ENCODE measurements around the gene MX2. TPM values are rescaled to one million over a fixed set of nuclear protein-coding genes. Genes with fewer than 3 reads are reported as not detected.

MX2 gene
- total and polyA plus RNA-seq, 4 donors, result 0.69 to 4.7 (median 2.2) TPM

GRCh38 chr21:41387824-41388223 is 26.0 kb downstream of the MX2 start:
- H3K4me3 ChIP-seq (ENCODE audit: low read depth in 1 of 3, low read length in 3 of 3), result no peak overlapping the region
- H3K27me3 ChIP-seq (ENCODE audit: control insufficient read depth in 4 of 4, insufficient read depth in 4 of 4, low read length in 3 of 4), result peaks cover 0 to 3% (median 0%) of the 10 kb centered on the region in 4 donors
- peaks cover 0 to 4% (median 0%) of the 10 kb centered on the region in 4 donors for H3K36me3 ChIP-seq (ENCODE audit: control insufficient read depth in 4 of 4, insufficient read depth in 3 of 4, low read depth in 1 of 4, low read length in 3 of 4)
- H3K9me3 ChIP-seq (ENCODE audit: control insufficient read depth in 4 of 4, low read length in 3 of 4), result no peaks in the 10 kb centered on the region
- TF ChIP-seq FOXA2 (IDR thresholded peaks at IDR 0.05) (no peak), GABPA (IDR thresholded peaks at IDR 0.05 in 1 of 2, conservative IDR thresholded peaks at IDR 0.05 in 1 of 2) (no peak), YY1 (IDR thresholded peaks at IDR 0.05) (no peak), SP1 (IDR thresholded peaks at IDR 0.05) (no peak), ZBTB33 (IDR thresholded peaks at IDR 0.05) (no peak)
- no peak overlapping the region for H3K9ac ChIP-seq (ENCODE audit: low read depth in 1 of 2, low read length in 2 of 2)
- no peak overlapping the region for H3K27ac ChIP-seq (ENCODE audit: low read depth in 1 of 2, low read length in 2 of 2)
- DNase-seq (ENCODE audit: low spot score), result no peak
- H3K4me1 ChIP-seq (ENCODE audit: control insufficient read depth in 4 of 4, insufficient read depth in 4 of 4, low read length in 3 of 4), result no peaks in the 10 kb centered on the region
- WGBS, result 84% methylated on average over 8 of the region's 8 CpGs

GRCh38 chr21:41388259-41388658 is 26.4 kb downstream of the MX2 start:
- H3K27me3 ChIP-seq (ENCODE audit: control insufficient read depth in 4 of 4, insufficient read depth in 4 of 4, low read length in 3 of 4), result peaks cover 0 to 3% (median 0%) of the 10 kb centered on the region in 4 donors
- TF ChIP-seq YY1 (IDR thresholded peaks at IDR 0.05), result no peak
- no peak for TF ChIP-seq SP1 (IDR thresholded peaks at IDR 0.05)
- no peak for TF ChIP-seq EGR1 (IDR thresholded peaks at IDR 0.05; ENCODE audit: low read depth in 2 of 2)
- TF ChIP-seq RXRA (IDR thresholded peaks at IDR 0.05), result no peak
- TF ChIP-seq TAF1 (conservative IDR thresholded peaks at IDR 0.05), result no peak
- TF ChIP-seq FOXA2 (IDR thresholded peaks at IDR 0.05), result no peak
- TF ChIP-seq ZBTB33 (IDR thresholded peaks at IDR 0.05), result no peak
- TF ChIP-seq HNF4A (conservative IDR thresholded peaks at IDR 0.05), result no peak
- no peak for TF ChIP-seq CTCF (IDR thresholded peaks at IDR 0.05; ENCODE audit: low read depth, low read length, missing input control)
- no peak for TF ChIP-seq JUND (IDR thresholded peaks at IDR 0.05)
- no peak for TF ChIP-seq GABPA (IDR thresholded peaks at IDR 0.05 in 1 of 2, conservative IDR thresholded peaks at IDR 0.05 in 1 of 2)
- no peak for TF ChIP-seq HNF4G (IDR thresholded peaks at IDR 0.05)
- no peak for TF ChIP-seq RAD21 (IDR thresholded peaks at IDR 0.05)
- TF ChIP-seq NR2F2 (IDR thresholded peaks at IDR 0.05), result no peak
- TF ChIP-seq ATF3 (IDR thresholded peaks at IDR 0.05), result no peak
- no peaks in the 10 kb centered on the region for H3K9me3 ChIP-seq (ENCODE audit: control insufficient read depth in 4 of 4, low read length in 3 of 4)
- peaks cover 0 to 4% (median 0%) of the 10 kb centered on the region in 4 donors for H3K36me3 ChIP-seq (ENCODE audit: control insufficient read depth in 4 of 4, insufficient read depth in 3 of 4, low read depth in 1 of 4, low read length in 3 of 4)
- DNase-seq (ENCODE audit: low spot score), result no peak
- H3K4me3 ChIP-seq (ENCODE audit: low read depth in 1 of 3, low read length in 3 of 3), result no peak overlapping the region
- no peak overlapping the region for H3K9ac ChIP-seq (ENCODE audit: low read depth in 1 of 2, low read length in 2 of 2)
- H3K4me1 ChIP-seq (ENCODE audit: control insufficient read depth in 4 of 4, insufficient read depth in 4 of 4, low read length in 3 of 4), result no peaks in the 10 kb centered on the region
- no peak overlapping the region for H3K27ac ChIP-seq (ENCODE audit: low read depth in 1 of 2, low read length in 2 of 2)
- WGBS, result 95% methylated on average over 14 of the region's 14 CpGs
